ENCODE data around the gene FIBP.

Gene FIBP

GRCh38 chr11:65880027-65880426 lies 8.2 kb downstream of the FIBP start:
- no peak for TF ChIP-seq BHLHE40 (IDR thresholded peaks at IDR 0.05; ENCODE audit: borderline replicate concordance)
- no peak for TF ChIP-seq ARNT (IDR thresholded peaks at IDR 0.05)
- TF ChIP-seq LEF1 (IDR thresholded peaks at IDR 0.05; ENCODE audit: borderline replicate concordance), result no peak
- no peak for TF ChIP-seq NFRKB (IDR thresholded peaks at IDR 0.05)
- TF ChIP-seq FOXK2 (IDR thresholded peaks at IDR 0.05), result no peak
- TF ChIP-seq CTBP1 (IDR thresholded peaks at IDR 0.05; ENCODE audit: borderline replicate concordance), result no peak
- no peak for TF ChIP-seq FOXA1 (IDR thresholded peaks at IDR 0.05)
- TF ChIP-seq SUZ12 (IDR thresholded peaks at IDR 0.05), result no peak
- no peak for TF ChIP-seq L3MBTL2 (conservative IDR thresholded peaks at IDR 0.05)
- TF ChIP-seq ZNF384 (IDR thresholded peaks at IDR 0.05), result no peak
- CTCF ChIA-PET, result no interaction called here
- POLR2A ChIA-PET, result interaction anchor here (0.8 to 5.1 kb wide), 4 partner anchors 9 to 20 kb away, joined by 3 to 16 read pairs (median 6); partner anchors contain the start of gene MUS81
- DNase-seq (ENCODE audit: extremely low spot score), result no peak

GRCh38 chr11:65879617-65880016 lies 8.7 kb downstream of the FIBP start, which contains the start of gene CTSW:
Gene CTSW (plus strand): TSS chr11:65879837. CDS start chr11:65879855, 18 bp downstream.
- TF ChIP-seq HDGF (IDR thresholded peaks at IDR 0.05; ENCODE audit: borderline replicate concordance) (no peak), BHLHE40 (IDR thresholded peaks at IDR 0.05; ENCODE audit: borderline replicate concordance) (no peak), NFRKB (IDR thresholded peaks at IDR 0.05) (no peak), FOXM1 (IDR thresholded peaks at IDR 0.05; ENCODE audit: borderline replicate concordance) (no peak), SUZ12 (IDR thresholded peaks at IDR 0.05) (no peak)
- no peak for DNase-seq (ENCODE audit: extremely low spot score)
- ChIA-PET POLR2A (interaction anchor here (0.8 to 5.1 kb wide), 3 partner anchors 14 to 21 kb away, joined by 3 to 16 read pairs (median 4); partner anchors contain the start of genes CFL1 and MUS81), CTCF (interaction anchor here (1.0 kb wide), 1 partner anchor 20 kb away, joined by 3 read pairs; no protein-coding TSS in a partner anchor)

GRCh38 chr11:65873318-65874156 lies 14.7 kb downstream of the FIBP start:
- ChIA-PET CTCF (interaction anchor here (1.2 to 2.5 kb wide), 3 partner anchors 11 to 14 kb away, joined by 9 to 11 read pairs (median 11); partner anchors contain the start of genes FIBP and MUS81), POLR2A (interaction anchor here (1.1 to 3.8 kb wide), 4 partner anchors 11 to 17 kb away, joined by 3 to 20 read pairs (median 8); partner anchors contain the start of genes FIBP and MUS81)
- TF ChIP-seq L3MBTL2 (conservative IDR thresholded peaks at IDR 0.05), result peak; percentile 66
- no peak for TF ChIP-seq FOXA1 (IDR thresholded peaks at IDR 0.05)
- TF ChIP-seq HDGF (IDR thresholded peaks at IDR 0.05; ENCODE audit: borderline replicate concordance), result peak; percentile 50; the same call in 1 of the 2 replicates
- DNase-seq (ENCODE audit: extremely low spot score), result peak; percentile 95

DNA sequence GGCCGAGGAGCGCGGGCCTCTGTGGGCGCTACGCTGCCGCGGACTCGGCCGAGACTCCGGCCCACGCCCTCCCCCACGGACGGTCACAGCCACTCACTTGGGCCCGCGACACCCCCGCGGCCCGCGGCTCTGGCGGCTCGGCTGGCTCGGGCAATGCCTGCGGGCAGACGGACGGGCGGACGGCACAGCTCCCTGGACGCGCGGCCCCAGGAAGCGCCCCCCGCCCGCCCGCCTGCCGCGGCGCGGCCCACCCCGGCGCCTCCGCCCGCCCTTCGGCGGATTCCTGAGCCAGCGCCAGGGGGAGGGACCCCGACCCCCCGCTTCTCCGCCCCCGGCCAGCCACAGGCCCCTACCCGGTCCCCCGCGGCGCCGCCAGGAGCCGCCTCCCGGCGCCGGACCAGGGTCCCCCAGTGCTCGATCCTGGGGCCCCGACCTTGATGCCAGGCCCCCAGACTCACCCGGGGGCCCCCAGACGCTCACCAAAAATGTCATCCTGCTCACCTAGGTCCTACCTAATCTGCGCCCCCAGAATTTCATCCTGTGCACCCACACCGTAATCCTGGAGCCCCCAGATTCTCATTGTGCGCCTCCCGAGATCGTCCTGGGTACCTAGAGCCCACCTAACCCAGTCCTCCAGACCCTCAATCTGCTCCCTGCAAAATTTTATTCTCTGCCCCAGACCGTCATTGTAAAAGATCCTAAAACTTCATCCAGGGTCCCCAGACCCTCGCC lies 15.5 kb downstream of the FIBP start, which contains the start of gene EFEMP2:
TSS of gene EFEMP2 (minus strand) at position 215 of the 732 bp plus-strand sequence. CDS start 446 bp downstream, outside the sequence.
- CTCF ChIA-PET, result interaction anchor here (0.6 to 2.5 kb wide), 3 partner anchors 13 to 504 kb away, joined by 3 to 11 read pairs (median 5); partner anchors contain the start of genes FIBP and MUS81
- no peak for DNase-seq (ENCODE audit: extremely low spot score)
- TF ChIP-seq ARNT (IDR thresholded peaks at IDR 0.05) (no peak), FOXA1 (IDR thresholded peaks at IDR 0.05) (no peak), FOXM1 (IDR thresholded peaks at IDR 0.05; ENCODE audit: borderline replicate concordance) (no peak), PKNOX1 (IDR thresholded peaks at IDR 0.05) (no peak), HDGF (IDR thresholded peaks at IDR 0.05; ENCODE audit: borderline replicate concordance) (no peak), SP1 (IDR thresholded peaks at IDR 0.05) (no peak), LEF1 (IDR thresholded peaks at IDR 0.05; ENCODE audit: borderline replicate concordance) (no peak), BHLHE40 (IDR thresholded peaks at IDR 0.05; ENCODE audit: borderline replicate concordance) (no peak), ZNF384 (IDR thresholded peaks at IDR 0.05) (no peak), L3MBTL2 (conservative IDR thresholded peaks at IDR 0.05) (no peak), CTBP1 (IDR thresholded peaks at IDR 0.05; ENCODE audit: borderline replicate concordance) (no peak), ELF4 (IDR thresholded peaks at IDR 0.05) (no peak), FOXK2 (IDR thresholded peaks at IDR 0.05) (no peak), NFRKB (IDR thresholded peaks at IDR 0.05) (no peak), SUZ12 (IDR thresholded peaks at IDR 0.05) (no peak), TARDBP (IDR thresholded peaks at IDR 0.05) (no peak)
- POLR2A ChIA-PET, result interaction anchor here (3.8 to 17.2 kb wide), 3 partner anchors 12 to 16 kb away, joined by 20 to 289 read pairs (median 97); partner anchors contain the start of genes CCDC85B, CFL1, FIBP and MUS81

DNA sequence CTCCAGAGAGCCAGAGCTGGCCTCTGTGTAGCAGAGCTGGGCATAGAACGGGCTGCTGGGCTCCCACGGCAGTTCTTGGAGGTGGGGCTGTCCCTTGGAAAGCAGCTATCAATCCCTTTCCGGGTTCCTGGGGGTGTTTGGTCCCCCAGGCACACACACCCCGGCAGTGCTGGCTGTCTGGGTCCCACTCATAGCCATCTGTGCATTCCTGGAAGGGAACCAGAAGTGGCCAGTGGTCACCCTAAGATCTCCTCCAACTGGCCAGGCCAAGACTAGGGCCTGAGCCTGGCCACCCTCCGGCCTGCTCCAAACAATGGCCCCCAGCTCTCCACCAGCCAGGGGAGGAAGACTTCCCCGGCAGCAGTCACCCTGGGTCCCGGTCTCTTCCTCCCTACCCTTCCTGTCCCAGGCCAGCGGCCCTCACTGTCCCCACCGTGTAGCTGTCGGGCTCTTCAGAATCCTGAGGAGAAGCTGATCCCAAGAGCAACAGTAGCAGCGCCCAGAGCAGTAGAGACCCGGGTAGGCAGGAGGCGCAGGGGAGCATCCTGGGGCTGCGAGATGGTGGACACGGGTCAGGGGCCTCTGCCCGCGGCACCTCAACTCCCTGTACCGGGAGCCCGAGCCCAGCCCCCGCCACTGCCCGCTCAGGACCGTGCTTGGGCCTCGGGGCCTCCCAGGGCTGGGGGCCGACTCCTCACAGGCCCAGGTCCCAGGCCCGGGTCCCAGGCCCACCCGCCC lies 16.3 kb downstream of the FIBP start:
- CTCF ChIA-PET, result interaction anchor here (0.6 to 1.8 kb wide), 4 partner anchors 12 to 505 kb away, joined by 3 to 11 read pairs (median 5); partner anchors contain the start of gene FIBP
- no peak for DNase-seq (ENCODE audit: extremely low spot score)
- POLR2A ChIA-PET, result interaction anchor here (5.3 to 17.2 kb wide), 2 partner anchors 12 to 17 kb away, joined by 97 to 289 read pairs; partner anchors contain the start of genes CCDC85B, CFL1, FIBP and MUS81
- no peak for TF ChIP-seq SP1 (IDR thresholded peaks at IDR 0.05)
- no peak for TF ChIP-seq FOXA1 (IDR thresholded peaks at IDR 0.05)
- no peak for TF ChIP-seq CTBP1 (IDR thresholded peaks at IDR 0.05; ENCODE audit: borderline replicate concordance)

Measured in HEK293T (cell line).